Right atrium auricular region (tissue), 2 donors: ENCODE results near the gene PAQR9. TPM values are rescaled to one million over a fixed set of nuclear protein-coding genes. Genes with fewer than 3 reads are reported as not detected.

ENCODE experiments used
- DNase-seq: peaks from one replicate; pipeline ENCODE4 v3.0.0-alpha.2; 2019; ENCODE audit warnings: low spot score
- H3K27ac ChIP-seq, 2 donors: fragments of 200-600 bp; sonication (generic); 1 replicate in 1 of 2; 2 replicates in 1 of 2; pipeline ENCODE4 v1.5.1; 2016 to 2019
- H3K27me3 ChIP-seq, 2 donors: fragments of 200-600 bp; sonication (generic); one replicate each; pipeline versions ENCODE4 v1.5.1 to v1.6.0; 2017 to 2019
- H3K36me3 ChIP-seq: fragments of 200-600 bp; sonication (generic); one replicate; pipeline ENCODE4 v1.5.1; 2016
- H3K4me1 ChIP-seq, 2 donors: fragments of 200-600 bp; sonication (generic); one replicate each; pipeline versions ENCODE4 v1.5.1 to v1.6.0; 2017 to 2019
- H3K4me3 ChIP-seq, 2 donors: fragments of 200-600 bp; sonication (generic); 1 replicate in 1 of 2; 2 replicates in 1 of 2; pipeline ENCODE4 v1.5.1; 2017 to 2019; ENCODE audit warnings: mild to moderate bottlenecking in 1 of 2, moderate library complexity in 1 of 2
- H3K9me3 ChIP-seq, 2 donors: fragments of 200-600 bp; sonication (generic); one replicate each; pipeline ENCODE4 v1.5.1; 2019
- total RNA-seq, 2 donors: library from RNA; depleted of rRNA; stranded (reverse); fragments of >200 nt; gene quantifications; one replicate each; pipeline ENCODE4 v1.1.0, GENCODE V29; 2016
- TF ChIP-seq, protein P1 (sequence below), 2 donors: fragments of 200-600 bp; sonication (generic); IDR thresholded peaks; one replicate each; pipeline ENCODE4 v1.5.1; 2019; ENCODE audit warnings: antibody characterized with exemption in 2 of 2

Gene PAQR9
- total RNA-seq, 2 donors from 2014 or later, result 5.7 to 23.0 TPM

DNA sequence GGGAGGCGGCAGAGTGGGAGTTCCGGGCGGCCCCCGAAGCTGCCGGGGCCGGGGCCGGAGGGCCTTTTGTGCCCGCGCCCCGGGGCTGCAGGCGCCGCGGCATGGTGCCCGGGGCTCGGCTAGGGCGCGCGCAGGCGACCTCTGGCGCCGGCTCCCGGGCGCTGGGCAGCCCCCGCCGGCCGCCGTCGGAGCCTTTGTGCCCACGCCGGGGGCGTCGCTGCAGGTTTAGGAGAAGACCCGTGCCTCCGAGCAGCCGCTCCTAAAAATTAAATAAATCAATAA lies 299 bp downstream of the PAQR9 start:
- DNase-seq, result no peak
- Histone ChIP-seq H3K27me3 (no peaks in the 10 kb centered on the region), H3K36me3 (no peaks in the 10 kb centered on the region), H3K27ac (peak overlapping the region; percentile 85 to 93), H3K9me3 (no peaks in the 10 kb centered on the region), H3K4me1 (peaks cover 0 to 21% of the 10 kb centered on the region in 2 donors), H3K4me3 (peak overlapping the region; percentile 65 to 70)
- TF ChIP-seq, protein P1, sequence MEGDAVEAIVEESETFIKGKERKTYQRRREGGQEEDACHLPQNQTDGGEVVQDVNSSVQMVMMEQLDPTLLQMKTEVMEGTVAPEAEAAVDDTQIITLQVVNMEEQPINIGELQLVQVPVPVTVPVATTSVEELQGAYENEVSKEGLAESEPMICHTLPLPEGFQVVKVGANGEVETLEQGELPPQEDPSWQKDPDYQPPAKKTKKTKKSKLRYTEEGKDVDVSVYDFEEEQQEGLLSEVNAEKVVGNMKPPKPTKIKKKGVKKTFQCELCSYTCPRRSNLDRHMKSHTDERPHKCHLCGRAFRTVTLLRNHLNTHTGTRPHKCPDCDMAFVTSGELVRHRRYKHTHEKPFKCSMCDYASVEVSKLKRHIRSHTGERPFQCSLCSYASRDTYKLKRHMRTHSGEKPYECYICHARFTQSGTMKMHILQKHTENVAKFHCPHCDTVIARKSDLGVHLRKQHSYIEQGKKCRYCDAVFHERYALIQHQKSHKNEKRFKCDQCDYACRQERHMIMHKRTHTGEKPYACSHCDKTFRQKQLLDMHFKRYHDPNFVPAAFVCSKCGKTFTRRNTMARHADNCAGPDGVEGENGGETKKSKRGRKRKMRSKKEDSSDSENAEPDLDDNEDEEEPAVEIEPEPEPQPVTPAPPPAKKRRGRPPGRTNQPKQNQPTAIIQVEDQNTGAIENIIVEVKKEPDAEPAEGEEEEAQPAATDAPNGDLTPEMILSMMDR (IDR thresholded peaks at IDR 0.05), result peak in 1 of 2 donors; percentile 28

DNA sequence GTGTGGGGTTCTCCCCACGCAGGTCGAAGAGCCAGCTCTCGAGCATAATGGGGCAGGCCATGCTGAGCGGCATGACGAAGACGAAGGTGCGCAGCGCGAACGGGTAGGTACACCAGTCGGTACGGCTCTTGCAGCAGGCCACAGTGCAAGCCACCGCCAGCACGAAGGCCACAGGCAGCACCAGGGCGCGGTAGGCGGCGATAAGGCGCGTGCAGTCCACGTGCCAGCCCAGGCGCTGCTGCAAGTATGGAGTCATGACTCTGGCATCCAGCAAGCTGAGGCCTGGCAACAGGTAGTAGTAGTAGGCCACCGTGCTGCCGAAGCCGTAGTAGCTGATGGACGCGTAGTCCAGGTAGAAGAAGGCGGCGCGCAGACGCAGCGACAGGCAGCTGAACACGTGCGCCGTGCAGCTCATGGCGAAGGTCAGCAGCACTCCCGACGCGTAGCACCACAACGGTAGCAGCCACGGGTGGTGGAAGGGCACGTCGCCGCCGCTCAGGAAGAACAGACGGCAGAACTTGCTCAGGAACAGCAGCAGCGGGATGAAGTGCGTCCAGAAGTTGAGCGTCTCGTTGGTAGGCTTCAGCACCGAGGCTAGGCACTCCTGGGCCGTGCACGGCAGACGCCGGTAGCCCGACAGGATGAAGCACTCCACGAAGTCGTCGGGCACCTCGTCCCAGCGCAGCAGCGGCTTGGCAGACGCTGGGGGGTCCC lies 797 bp downstream of the PAQR9 start:
- Histone ChIP-seq H3K36me3 (no peaks in the 10 kb centered on the region), H3K4me3 (peak overlapping the region; percentile 65 to 70), H3K9me3 (no peaks in the 10 kb centered on the region), H3K4me1 (peaks cover 0 to 26% of the 10 kb centered on the region in 2 donors), H3K27me3 (no peaks in the 10 kb centered on the region), H3K27ac (peak overlapping the region; percentile 85 to 93)
- TF ChIP-seq, protein P1 (IDR thresholded peaks at IDR 0.05), result no peak
- no peak for DNase-seq

DNA sequence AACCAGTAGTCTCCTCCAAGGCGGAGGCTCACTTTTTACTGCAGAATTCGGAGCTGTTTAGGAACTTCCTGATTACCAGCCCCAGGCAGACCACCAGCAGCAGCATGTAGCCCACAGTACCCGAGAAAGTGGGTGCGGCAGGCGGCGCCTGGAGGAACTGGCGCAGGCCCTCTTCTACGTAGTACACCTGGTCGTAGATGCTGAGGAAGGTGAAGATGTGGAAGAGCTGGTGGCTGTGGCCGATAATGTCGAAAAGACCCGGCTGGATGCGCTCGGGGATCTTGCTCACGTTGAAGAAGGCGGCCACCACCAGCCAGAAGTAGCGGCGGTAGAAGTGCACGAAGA lies 1.3 kb downstream of the PAQR9 start:
- H3K4me3 ChIP-seq, result no peak overlapping the region

DNA sequence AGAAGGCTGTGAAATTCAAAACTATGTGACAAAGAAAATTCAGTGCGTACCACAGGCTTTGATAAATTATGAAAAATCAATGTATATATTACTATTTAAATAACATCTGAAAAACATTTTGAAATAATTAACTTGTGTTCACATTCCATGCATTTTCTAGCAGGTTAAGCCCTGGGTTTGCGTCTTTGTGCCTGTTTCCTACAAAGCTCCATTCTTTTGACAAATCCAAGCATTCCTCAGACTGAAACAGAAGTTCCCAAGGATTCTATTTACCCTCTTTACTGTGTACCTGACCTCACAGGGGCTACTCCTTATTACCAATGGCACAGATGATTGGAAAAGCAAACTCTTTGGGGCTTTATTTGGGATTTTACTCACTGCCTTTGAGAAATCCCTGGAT lies 1.9 kb downstream of the PAQR9 start:
- no peaks in the 10 kb centered on the region for H3K9me3 ChIP-seq
- H3K27ac ChIP-seq, result no peak overlapping the region
- no peaks in the 10 kb centered on the region for H3K36me3 ChIP-seq
- H3K27me3 ChIP-seq, result no peaks in the 10 kb centered on the region
- DNase-seq, result no peak
- no peak overlapping the region for H3K4me3 ChIP-seq
- TF ChIP-seq, protein P1 (IDR thresholded peaks at IDR 0.05), result no peak
- H3K4me1 ChIP-seq, result peaks cover 0 to 37% of the 10 kb centered on the region in 2 donors

More for the DNA sequence above, 1.3 kb downstream of the PAQR9 start:
- H3K4me1 ChIP-seq, result peaks cover 0 to 31% of the 10 kb centered on the region in 2 donors
- TF ChIP-seq, protein P1 (IDR thresholded peaks at IDR 0.05), result no peak
- H3K27me3 ChIP-seq, result no peaks in the 10 kb centered on the region
- H3K27ac ChIP-seq, result no peak overlapping the region
- no peaks in the 10 kb centered on the region for H3K36me3 ChIP-seq
- DNase-seq, result no peak
- H3K9me3 ChIP-seq, result no peaks in the 10 kb centered on the region

DNA sequence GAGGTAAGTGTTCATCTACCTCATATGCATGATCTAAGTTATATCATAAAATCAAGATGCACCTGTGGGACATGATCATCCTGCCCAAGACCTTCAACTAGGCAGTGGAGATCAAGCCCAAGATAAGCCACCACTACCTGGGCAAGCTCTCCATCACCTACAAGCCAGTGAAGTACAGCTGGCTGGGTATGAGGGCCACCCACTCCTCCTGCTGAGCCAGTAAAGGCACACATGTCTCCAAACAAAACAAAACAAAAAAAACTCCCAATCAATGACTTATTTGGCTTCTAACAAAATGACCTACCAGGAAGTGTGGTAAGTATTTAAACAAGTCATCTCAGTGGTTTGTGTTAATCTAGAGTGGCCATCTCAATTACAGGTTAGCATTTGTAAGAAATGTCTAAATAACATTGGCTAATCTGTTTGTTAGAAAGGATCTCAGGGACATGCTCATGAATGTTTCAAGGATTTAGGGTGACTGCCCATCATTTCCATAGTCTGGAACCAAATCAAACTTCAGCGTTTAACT lies 3.1 kb downstream of the PAQR9 start:
- Histone ChIP-seq H3K36me3 (no peaks in the 10 kb centered on the region), H3K27me3 (no peaks in the 10 kb centered on the region), H3K4me1 (peaks cover 0 to 37% of the 10 kb centered on the region in 2 donors), H3K4me3 (no peak overlapping the region), H3K27ac (no peak overlapping the region), H3K9me3 (no peaks in the 10 kb centered on the region)
- DNase-seq, result no peak
- TF ChIP-seq, protein P1 (IDR thresholded peaks at IDR 0.05), result no peak

DNA sequence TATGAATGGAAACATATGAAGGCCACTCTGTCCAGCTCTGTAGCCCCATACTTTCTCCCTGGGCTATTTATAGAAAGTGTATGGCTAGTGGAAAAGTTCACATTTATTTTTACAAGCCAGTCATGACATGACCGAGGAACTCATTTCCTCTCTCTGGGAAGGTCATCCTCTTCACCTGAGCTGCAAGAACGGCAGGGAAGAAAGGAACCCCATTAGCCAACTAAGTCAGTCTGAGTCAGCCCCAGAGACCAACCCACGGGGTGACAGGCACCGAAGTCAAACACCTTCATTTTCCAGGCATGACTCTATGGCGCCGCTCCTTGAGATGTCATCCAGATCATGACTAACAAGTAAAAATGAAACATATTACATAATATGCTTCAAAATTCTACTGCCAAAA lies 4.8 kb downstream of the PAQR9 start:
- Histone ChIP-seq H3K27ac (peak overlapping the region; percentile 18 to 45), H3K4me3 (no peak overlapping the region), H3K36me3 (no peaks in the 10 kb centered on the region), H3K27me3 (no peaks in the 10 kb centered on the region), H3K4me1 (peaks cover 0 to 29% of the 10 kb centered on the region in 2 donors), H3K9me3 (no peaks in the 10 kb centered on the region)
- TF ChIP-seq, protein P1 (IDR thresholded peaks at IDR 0.05), result no peak
- no peak for DNase-seq
